HG03378 (cell line): Measurements from ENCODE around the gene BIRC2.

Source experiments
- ATAC-seq: cut with Tn5 transposase; IDR thresholded peaks from one replicate; pipeline ENCODE4 v1.9.1; 2021; ENCODE audit warnings: mild to moderate bottlenecking, moderate library complexity; ENCODE audit not compliant: unreplicated experiment

The BIRC2 gene

DNA sequence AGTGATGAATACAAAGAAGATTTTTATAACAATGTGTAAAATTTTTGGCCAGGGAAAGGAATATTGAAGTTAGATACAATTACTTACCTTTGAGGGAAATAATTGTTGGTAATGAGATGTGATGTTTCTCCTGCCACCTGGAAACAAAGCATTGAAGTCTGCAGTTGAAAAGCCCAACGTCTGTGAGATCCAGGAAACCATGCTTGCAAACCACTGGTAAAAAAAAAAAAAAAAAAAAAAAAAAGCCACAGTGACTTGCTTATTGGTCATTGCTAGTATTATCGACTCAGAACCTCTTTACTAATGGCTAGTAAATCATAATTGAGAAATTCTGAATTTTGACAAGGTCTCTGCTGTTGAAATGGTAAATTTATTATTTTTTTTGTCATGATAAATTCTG is 24.5 kb upstream of the BIRC2 start:
- ATAC-seq: no peak

DNA sequence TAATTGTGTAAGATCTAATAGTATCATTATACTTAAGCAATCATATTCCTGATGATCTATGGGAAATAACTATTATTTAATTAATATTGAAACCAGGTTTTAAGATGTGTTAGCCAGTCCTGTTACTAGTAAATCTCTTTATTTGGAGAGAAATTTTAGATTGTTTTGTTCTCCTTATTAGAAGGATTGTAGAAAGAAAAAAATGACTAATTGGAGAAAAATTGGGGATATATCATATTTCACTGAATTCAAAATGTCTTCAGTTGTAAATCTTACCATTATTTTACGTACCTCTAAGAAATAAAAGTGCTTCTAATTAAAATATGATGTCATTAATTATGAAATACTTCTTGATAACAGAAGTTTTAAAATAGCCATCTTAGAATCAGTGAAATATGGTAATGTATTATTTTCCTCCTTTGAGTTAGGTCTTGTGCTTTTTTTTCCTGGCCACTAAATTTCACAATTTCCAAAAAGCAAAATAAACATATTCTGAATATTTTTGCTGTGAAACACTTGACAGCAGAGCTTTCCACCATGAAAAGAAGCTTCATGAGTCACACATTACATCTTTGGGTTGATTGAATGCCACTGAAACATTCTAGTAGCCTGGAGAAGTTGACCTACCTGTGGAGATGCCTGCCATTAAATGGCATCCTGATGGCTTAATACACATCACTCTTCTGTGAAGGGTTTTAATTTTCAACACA is 23.3 kb upstream of the BIRC2 start:
- no peak for ATAC-seq

DNA sequence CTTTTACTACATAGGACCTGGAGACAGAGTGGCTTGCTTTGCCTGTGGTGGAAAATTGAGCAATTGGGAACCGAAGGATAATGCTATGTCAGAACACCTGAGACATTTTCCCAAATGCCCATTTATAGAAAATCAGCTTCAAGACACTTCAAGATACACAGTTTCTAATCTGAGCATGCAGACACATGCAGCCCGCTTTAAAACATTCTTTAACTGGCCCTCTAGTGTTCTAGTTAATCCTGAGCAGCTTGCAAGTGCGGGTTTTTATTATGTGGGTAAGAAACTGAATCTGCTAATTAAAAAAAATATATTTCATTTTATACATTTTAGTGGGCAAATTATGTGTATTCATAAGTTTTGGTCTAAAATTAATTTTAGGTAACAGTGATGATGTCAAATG is 21.9 kb upstream of the BIRC2 start:
- ATAC-seq: no peak

GRCh38 chr11:102328748-102329147 is 18.3 kb upstream of the BIRC2 start:
- no peak for ATAC-seq

- ATAC-seq: no peak
Observed at GRCh38 chr11:102330231-102330630, 16.8 kb upstream of the BIRC2 start.

GRCh38 chr11:102331341-102331740 is 15.7 kb upstream of the BIRC2 start:
- no peak for ATAC-seq

DNA sequence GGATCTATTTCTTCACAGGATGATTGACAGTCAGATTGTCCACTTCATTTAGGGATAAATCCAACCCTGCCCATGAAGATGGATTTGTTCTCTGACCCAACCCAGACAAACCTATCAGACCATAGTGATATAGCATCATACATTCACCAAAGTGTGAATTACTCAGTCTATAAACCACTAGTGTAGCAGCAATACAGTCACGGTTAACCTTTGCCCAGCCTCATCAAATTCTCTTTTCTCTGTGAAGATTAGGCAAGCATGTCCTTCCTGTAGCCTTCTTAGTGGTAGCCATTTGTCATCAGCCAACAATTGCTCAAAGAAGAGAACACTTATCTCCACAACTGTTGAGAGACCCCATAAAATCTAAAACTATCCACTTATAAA is 14.4 kb upstream of the BIRC2 start:
- ATAC-seq: no peak

GRCh38 chr11:102338479-102339010 is 8.5 kb upstream of the BIRC2 start:
- no peak for ATAC-seq

DNA sequence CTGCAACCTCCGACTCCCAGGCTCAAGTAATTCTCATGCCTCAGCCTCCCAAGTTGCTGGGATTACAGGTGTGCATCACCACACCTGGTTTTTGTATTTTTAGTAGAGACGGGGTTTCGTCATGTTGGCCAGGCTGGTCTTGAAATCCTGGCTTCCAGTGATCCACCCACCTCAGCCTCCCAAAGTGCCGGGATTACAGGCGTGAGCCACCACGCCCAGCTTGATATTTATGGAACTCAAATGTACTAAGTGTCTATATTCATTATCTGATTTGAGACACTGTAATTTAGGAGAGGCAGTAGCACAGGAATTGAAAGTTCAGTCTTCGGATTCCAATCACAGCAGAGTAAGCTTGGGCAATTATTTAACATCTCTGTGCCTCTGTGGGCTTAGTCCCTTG is 5.7 kb upstream of the BIRC2 start:
- ATAC-seq: peak; percentile 2

DNA sequence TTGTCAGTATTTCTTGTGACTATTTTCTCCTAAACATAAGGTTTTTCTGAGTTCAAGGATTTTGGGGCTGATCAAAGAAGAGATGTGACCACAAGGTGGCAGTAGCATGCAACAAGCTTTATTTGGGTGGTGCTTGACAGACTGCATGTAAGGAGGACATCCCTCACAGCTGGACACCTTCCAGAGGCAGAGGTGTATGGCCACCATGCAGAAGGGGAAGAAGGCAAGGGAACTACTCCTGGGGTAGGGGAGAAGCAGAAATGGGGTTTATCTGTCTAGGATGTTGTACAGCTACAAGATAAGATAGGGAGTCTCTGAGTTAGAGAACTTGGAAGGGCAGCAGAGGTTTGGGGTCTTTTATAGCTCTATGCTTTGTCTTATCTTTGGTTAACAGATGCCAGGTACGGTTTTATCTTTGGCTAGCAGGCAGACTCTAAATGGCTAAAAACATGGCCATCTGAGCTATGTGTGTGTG is 5.1 kb upstream of the BIRC2 start:
- peak; percentile 50 for ATAC-seq

- no peak for ATAC-seq
Observed at GRCh38 chr11:102343809-102344208, 3.2 kb upstream of the BIRC2 start.

DNA sequence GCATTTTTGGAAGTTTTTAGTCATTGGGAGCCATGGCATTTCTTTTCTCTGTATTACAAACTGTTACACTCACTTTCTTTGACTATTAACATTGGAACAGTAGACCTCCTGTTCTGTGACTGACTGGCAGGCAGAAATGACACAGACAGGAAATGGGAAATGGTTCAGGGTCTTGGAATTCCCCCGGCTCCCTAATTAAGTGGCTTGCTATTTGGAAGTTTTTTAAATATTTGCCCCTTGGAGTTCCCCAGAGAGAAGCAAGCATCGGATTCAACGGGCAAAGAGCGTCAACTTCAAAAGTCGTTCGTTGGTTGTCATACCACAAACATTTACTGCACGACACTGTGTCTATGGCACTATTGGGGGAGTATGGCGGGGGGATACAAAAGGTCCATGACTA is 1.1 kb upstream of the BIRC2 start:
- no peak for ATAC-seq

GRCh38 chr11:102346456-102346747 is 612 bp upstream of the BIRC2 start:
- no peak for ATAC-seq

DNA sequence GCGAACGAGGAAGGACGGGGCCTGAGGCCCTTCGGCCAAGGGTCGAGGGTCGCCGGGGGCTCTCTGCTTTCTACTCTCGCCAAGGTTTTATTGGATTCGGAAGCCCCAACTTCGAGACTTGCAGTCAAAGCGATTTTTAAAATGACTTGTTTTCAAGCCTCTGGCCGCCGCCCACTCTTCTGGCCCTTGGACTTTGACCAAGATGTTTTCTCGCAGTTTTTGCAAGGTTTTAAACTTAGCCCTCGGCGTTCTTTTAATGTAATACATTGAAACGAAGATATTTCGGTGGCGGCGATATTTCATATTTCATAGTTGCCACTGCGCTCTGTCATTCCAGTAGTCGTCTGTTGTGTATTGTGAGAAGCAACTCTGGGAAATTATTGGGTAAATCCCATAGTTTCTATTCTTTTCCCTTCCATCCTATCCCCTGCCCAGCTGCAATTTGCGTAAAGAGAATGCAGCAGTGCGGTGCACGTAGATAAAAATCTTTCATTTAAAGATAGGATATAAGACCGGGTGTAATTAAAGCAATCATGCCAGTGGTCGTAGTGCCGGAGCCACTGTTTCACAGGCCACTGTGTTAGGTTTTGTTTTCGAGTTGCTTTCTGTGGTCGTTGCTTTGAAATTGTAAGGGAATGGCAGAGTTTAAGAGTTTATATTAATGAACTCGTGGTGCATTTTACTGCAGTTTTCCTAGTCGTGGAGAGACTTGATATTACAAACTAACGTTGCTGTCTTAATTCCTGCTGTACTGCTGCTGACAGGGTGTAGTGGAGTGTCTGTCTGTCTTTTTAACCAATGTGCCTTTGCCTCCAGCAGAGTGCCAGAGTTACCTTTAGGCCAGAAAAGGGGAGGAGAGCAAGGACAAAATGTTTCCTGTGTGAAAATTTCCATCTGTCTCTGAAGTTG is 702 bp downstream of the BIRC2 start:
- peak; percentile 26 for ATAC-seq

DNA sequence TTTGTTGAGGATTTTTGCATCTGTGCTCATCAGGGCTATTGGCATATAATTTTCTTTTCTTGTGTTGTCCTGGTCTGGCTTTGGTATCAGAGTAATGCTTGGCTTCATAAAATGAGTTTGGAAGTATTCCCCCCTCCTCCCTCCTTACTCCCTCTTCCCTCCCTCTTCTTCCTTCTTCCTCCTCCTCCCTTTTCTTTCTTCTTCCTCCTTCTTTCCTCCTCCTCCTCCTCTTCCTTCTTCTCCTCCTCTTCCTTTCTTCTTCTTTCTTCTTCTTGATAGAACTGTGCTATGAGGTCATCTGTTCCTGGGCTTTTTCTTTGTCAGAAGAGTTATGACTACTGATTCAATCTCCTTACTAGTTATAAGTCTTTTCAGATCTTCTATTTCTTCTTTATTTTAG is 10.1 kb downstream of the BIRC2 start:
- no peak for ATAC-seq

GRCh38 chr11:102359372-102359771 is 12.4 kb downstream of the BIRC2 start:
- ATAC-seq: no peak

DNA sequence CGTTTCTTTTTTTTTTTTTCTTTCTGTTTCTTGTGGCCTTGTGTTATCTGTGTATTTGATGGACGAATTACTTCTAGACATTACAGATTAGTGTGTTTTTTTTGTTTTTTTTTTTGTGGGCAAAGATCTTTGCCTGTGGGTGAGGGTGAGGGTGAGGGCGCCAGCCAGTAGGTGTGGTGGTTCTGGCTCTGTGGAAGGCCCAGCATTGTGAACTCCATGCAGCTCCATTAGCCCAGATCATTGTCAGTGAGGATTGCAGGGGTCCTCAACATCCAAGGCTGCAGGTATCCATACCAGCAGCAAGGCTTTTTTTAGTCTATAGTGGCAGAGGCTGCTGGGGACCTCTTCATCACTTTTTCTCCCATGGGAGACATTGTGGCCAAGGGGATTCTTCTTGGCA is 13.7 kb downstream of the BIRC2 start:
- no peak for ATAC-seq

- ATAC-seq: peak; percentile 97
Observed at GRCh38 chr11:102361086-102362031, 14.3 kb downstream of the BIRC2 start.

DNA sequence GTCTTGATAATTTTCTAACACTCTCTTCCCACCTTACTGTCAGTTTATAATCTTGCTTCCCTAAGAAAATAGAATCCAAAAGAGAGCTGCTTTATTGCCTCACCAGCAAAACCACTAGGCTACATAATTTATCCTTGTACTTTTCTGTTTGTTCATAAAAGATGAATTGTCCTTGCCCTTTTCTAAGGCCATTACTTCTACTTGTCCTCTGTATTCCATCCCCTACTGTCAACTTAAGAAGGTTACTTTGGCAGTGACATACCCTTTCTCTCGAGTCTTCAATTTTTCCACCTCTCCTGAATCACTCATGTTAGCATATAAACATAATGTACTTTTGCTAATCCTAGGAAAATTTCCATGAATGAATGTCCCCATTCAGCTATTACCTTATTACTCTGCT is 18.0 kb downstream of the BIRC2 start:
- no peak for ATAC-seq

DNA sequence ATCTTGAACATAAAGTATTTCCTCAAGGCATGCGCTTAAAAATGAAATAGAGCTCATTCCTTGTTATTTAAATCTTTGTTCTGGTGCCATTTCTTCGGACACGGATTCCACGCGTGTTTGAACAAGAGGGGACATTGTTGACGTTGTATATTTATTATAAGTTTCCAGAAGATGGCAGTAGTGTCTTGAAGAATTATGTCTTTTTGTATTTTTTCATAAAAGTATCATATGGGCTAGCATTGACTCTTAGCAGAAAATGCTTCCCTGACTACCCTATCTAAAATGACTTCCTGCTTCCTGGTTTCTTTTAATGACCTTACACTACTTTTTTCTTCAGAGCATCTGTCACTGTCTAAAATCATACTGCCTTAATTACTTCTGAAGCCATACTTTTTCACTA is 20.4 kb downstream of the BIRC2 start:
- no peak for ATAC-seq

DNA sequence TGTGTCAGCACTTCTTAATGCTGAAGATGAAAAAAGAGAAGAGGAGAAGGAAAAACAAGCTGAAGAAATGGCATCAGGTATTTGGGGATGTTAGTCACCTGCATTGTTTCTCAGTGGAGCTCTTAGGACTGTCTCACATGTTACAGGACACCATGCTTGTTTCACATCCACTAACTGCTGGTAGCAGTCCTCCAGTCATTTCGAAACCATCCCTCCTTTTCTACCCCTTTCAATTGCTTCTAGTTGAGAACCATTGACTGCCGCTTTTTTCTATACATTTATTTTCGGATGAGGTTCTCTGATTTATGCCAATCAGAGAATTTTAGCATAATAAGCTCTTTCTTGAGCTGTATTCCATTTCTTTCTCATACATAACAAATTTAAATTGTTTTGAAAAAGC is 21.5 kb downstream of the BIRC2 start:
- peak; percentile 100 for ATAC-seq
